Measurements from ENCODE around the gene OAS1.
"Not testable (repeated sequence)": the region's sequence is repeated elsewhere in the genome, so short reads cannot be mapped to it uniquely, and the experiment has no call there.

DNA sequence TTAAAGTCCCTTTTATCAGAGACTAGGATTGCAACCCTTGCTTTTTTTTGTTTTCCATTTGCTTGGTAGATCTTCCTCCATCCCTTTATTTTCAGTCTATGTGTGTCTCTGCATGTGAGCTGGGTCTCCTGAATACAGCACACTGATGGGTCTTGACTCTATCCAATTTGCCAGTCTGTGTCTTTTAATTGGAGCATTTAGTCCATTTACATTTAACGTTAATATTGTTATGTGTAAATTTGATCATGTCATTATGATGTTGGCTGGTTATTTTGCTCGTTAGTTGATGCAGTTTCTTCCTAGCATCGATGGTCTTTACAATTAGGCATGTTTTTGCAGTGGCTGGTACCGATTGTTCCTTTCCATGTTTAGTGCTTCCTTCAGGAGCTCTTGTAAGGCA lies 50.4 kb downstream of the OAS1 start:
- TF ChIP-seq, protein P1, sequence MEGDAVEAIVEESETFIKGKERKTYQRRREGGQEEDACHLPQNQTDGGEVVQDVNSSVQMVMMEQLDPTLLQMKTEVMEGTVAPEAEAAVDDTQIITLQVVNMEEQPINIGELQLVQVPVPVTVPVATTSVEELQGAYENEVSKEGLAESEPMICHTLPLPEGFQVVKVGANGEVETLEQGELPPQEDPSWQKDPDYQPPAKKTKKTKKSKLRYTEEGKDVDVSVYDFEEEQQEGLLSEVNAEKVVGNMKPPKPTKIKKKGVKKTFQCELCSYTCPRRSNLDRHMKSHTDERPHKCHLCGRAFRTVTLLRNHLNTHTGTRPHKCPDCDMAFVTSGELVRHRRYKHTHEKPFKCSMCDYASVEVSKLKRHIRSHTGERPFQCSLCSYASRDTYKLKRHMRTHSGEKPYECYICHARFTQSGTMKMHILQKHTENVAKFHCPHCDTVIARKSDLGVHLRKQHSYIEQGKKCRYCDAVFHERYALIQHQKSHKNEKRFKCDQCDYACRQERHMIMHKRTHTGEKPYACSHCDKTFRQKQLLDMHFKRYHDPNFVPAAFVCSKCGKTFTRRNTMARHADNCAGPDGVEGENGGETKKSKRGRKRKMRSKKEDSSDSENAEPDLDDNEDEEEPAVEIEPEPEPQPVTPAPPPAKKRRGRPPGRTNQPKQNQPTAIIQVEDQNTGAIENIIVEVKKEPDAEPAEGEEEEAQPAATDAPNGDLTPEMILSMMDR (IDR thresholded peaks at IDR 0.05; ENCODE audit: insufficient read depth, low read depth, low read length), result not testable (repeated sequence)
- TF ChIP-seq EZH2 (IDR thresholded peaks at IDR 0.05; ENCODE audit: insufficient read depth, low read length), result not testable (repeated sequence)
